Measurements from ENCODE around the gene RNLS.

- no peak for TF ChIP-seq CTCF (IDR thresholded peaks at IDR 0.05)
- TF ChIP-seq POLR2A (IDR thresholded peaks at IDR 0.05): no peak
- TF ChIP-seq POLR2AphosphoS5 (IDR thresholded peaks at IDR 0.05; ENCODE audit: insufficient read depth in 1 of 2, low read depth in 1 of 2): no peak
Measured at GRCh38 chr10:88618496-88618895, 35.4 kb upstream of the RNLS start.

Data from vagina (tissue), 2 donors.